Duodenal mucosa (tissue), 2 donors: ENCODE data around the gene NOL4L.

ENCODE experiments used
- H3K27ac ChIP-seq: one replicate; pipeline ENCODE4 v1.7.0; 2013; ENCODE audit warnings: low read depth, low read length
- H3K27me3 ChIP-seq, 2 donors: one replicate each; pipeline ENCODE4 v1.7.0; 2013; ENCODE audit warnings: low read length in 2 of 2, control low read depth in 1 of 2; ENCODE audit not compliant: insufficient read depth in 2 of 2, control insufficient read depth in 1 of 2
- H3K36me3 ChIP-seq, 2 donors: one replicate each; pipeline ENCODE4 v1.7.0; 2013; ENCODE audit warnings: low read length in 2 of 2, control low read depth in 1 of 2; ENCODE audit not compliant: insufficient read depth in 2 of 2, control insufficient read depth in 1 of 2
- H3K4me1 ChIP-seq, 2 donors: one replicate each; pipeline ENCODE4 v1.7.0; 2013; ENCODE audit warnings: low read length in 2 of 2, control low read depth in 1 of 2; ENCODE audit not compliant: insufficient read depth in 2 of 2, control insufficient read depth in 1 of 2
- H3K4me3 ChIP-seq, 2 donors: one replicate each; pipeline ENCODE4 v1.7.0; 2013; ENCODE audit warnings: low read length in 2 of 2, low read depth in 1 of 2
- H3K9ac ChIP-seq, 2 donors: one replicate each; pipeline ENCODE4 v1.7.0; 2013; ENCODE audit warnings: low read length in 2 of 2, low read depth in 1 of 2
- H3K9me3 ChIP-seq, 2 donors: one replicate each; pipeline ENCODE4 v1.7.0; 2013; ENCODE audit warnings: low read length in 2 of 2, control low read depth in 1 of 2; ENCODE audit not compliant: control insufficient read depth in 1 of 2

NOL4L gene

DNA sequence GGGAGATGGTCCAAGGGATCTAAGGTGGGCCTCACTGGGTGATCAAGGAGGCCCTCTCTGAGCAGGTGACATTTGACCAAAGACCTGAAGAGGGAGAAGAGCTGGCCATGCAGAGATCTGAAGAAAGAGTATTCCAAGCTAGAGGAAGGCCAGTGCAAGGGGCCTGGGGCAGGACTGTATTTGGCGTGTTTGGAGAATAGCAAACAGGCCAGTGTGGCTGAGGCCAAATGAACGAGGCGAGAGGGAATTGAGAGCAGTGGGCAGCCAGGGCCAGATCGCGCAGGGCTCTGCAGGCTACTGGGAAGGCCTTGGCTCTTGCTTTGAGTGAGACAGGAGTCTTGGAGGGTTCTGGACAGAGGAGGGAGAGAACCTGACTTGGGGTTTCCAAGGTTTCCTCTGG is 9.3 kb downstream of the NOL4L start:
- Histone ChIP-seq H3K9ac (no peak overlapping the region), H3K4me1 (peaks cover 0 to 4% of the 10 kb centered on the region in 2 donors), H3K27me3 (peaks cover 0 to 4% of the 10 kb centered on the region in 2 donors), H3K36me3 (no peaks in the 10 kb centered on the region), H3K4me3 (no peak overlapping the region), H3K27ac (no peak overlapping the region), H3K9me3 (no peaks in the 10 kb centered on the region)

DNA sequence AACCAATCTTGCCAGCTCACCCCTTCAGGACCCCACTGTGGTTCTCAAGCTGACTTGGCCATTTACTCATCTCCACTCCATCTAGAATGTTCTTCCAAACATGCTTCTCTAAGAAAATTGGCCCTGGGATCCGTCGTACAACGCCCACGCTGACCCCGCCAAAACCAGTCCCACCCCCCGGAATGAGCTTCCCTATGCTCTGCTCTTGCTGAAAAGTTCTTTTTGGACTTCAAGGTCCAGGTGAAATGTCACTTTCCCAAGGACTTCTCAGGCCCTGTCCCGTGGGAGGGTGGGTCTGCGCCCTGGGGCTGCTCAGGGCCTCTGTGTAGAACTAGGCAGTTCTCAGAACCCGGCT is 9.9 kb downstream of the NOL4L start:
- no peak overlapping the region for H3K4me3 ChIP-seq
- H3K27ac ChIP-seq: no peak overlapping the region
- peaks cover 0 to 4% of the 10 kb centered on the region in 2 donors for H3K4me1 ChIP-seq
- H3K27me3 ChIP-seq: peaks cover 0 to 4% of the 10 kb centered on the region in 2 donors
- H3K9me3 ChIP-seq: no peaks in the 10 kb centered on the region
- H3K36me3 ChIP-seq: no peaks in the 10 kb centered on the region
- no peak overlapping the region for H3K9ac ChIP-seq

DNA sequence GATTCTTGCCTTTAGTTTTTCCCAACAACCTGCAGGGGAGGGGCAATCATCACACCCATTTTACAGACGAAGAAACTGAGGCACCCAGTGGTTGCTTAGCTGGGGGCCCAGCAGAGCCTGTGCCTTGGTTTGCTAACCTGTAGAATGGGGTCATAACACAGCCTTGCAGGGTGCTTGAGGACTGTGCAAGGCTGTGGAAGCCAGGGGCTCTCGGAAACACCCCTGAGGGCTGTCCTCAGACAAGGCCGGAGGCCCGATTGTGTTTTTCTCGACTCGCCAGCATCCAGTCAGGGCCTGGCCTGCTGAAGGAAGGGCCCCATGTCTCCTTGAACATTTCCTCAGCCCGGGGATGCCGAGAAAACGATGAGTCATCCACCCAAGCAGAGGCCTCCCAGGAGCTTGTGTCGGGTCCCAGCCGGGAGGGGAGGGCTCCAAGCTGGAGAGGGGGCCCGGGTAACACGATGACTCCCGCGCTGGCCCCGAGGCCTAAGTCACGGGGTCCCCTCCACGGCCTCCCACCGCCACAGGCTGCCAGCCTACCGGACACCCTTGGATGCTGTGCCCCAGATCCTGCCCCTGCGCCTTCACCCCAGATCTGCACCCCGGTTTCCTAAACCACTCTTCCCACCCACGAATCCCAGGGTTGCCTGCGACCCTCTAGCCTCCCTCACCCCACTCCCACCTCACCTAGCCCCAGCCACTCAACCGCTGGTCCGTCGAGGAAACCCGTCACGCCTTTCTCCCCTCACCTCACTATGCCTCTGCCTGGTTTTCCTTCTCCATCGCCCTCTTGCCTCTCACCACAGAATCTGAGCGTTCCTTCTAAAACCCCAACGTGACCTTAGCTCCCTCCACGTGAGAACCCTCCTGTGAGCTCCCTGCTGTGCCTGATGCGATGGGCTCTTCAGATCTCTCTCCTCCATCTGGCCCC is 10.6 kb downstream of the NOL4L start:
- peaks cover 0 to 4% of the 10 kb centered on the region in 2 donors for H3K4me1 ChIP-seq
- H3K4me3 ChIP-seq: no peak overlapping the region
- peaks cover 0 to 4% of the 10 kb centered on the region in 2 donors for H3K27me3 ChIP-seq
- no peaks in the 10 kb centered on the region for H3K9me3 ChIP-seq
- no peak overlapping the region for H3K27ac ChIP-seq
- no peak overlapping the region for H3K9ac ChIP-seq
- no peaks in the 10 kb centered on the region for H3K36me3 ChIP-seq

DNA sequence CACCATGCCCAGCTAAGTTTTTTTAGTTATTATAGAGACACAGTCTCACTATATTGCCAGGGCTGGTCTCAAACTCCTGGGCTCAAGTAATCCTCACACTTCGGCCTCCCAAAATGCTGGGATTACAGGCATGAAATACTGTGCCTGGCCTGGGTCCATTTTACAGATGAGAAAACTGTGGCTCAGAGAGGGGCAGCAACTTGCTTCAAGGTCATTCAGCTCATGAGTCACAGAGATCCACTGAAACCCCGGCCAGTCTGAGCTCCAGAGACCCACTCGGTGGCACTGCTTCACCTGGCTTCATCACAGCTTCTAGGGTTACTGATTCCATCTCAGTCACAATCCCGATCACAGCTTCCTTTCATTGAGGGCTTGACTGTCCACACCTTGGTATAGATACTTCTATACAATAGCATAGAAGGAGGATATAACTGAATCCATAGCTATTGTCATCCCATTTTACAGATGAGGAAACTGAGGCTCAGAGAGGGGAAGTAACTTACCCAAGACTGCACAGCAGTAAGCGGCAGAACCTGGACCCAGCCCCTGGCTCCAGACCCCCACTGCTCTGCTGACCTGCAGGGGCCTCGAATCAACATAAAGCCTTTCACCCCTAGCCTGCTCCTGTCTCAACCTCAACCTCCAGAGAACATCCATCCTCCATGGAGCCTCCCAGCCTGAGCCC is 11.8 kb downstream of the NOL4L start:
- H3K36me3 ChIP-seq: no peaks in the 10 kb centered on the region
- no peaks in the 10 kb centered on the region for H3K9me3 ChIP-seq
- H3K9ac ChIP-seq: no peak overlapping the region
- no peak overlapping the region for H3K4me3 ChIP-seq
- no peak overlapping the region for H3K27ac ChIP-seq
- peaks cover 0 to 4% of the 10 kb centered on the region in 2 donors for H3K27me3 ChIP-seq
- H3K4me1 ChIP-seq: no peaks in the 10 kb centered on the region

GRCh38 chr20:32572271-32572968 is 12.7 kb downstream of the NOL4L start:
- H3K4me1 ChIP-seq: no peaks in the 10 kb centered on the region
- no peak overlapping the region for H3K27ac ChIP-seq
- H3K36me3 ChIP-seq: no peaks in the 10 kb centered on the region
- peaks cover 0 to 4% of the 10 kb centered on the region in 2 donors for H3K27me3 ChIP-seq
- no peak overlapping the region for H3K9ac ChIP-seq
- H3K9me3 ChIP-seq: no peaks in the 10 kb centered on the region
- no peak overlapping the region for H3K4me3 ChIP-seq

GRCh38 chr20:32571566-32571965 is 13.6 kb downstream of the NOL4L start:
- no peak overlapping the region for H3K9ac ChIP-seq
- H3K27ac ChIP-seq: no peak overlapping the region
- no peaks in the 10 kb centered on the region for H3K9me3 ChIP-seq
- H3K36me3 ChIP-seq: no peaks in the 10 kb centered on the region
- H3K4me1 ChIP-seq: no peaks in the 10 kb centered on the region
- H3K27me3 ChIP-seq: peaks cover 0 to 4% of the 10 kb centered on the region in 2 donors
- H3K4me3 ChIP-seq: no peak overlapping the region

- Histone ChIP-seq H3K4me1 (no peaks in the 10 kb centered on the region), H3K27ac (no peak overlapping the region), H3K36me3 (no peaks in the 10 kb centered on the region), H3K4me3 (no peak overlapping the region), H3K27me3 (peaks cover 0 to 4% of the 10 kb centered on the region in 2 donors), H3K9ac (no peak overlapping the region), H3K9me3 (no peaks in the 10 kb centered on the region)
Measured at GRCh38 chr20:32570401-32571190, 14.5 kb downstream of the NOL4L start.

DNA sequence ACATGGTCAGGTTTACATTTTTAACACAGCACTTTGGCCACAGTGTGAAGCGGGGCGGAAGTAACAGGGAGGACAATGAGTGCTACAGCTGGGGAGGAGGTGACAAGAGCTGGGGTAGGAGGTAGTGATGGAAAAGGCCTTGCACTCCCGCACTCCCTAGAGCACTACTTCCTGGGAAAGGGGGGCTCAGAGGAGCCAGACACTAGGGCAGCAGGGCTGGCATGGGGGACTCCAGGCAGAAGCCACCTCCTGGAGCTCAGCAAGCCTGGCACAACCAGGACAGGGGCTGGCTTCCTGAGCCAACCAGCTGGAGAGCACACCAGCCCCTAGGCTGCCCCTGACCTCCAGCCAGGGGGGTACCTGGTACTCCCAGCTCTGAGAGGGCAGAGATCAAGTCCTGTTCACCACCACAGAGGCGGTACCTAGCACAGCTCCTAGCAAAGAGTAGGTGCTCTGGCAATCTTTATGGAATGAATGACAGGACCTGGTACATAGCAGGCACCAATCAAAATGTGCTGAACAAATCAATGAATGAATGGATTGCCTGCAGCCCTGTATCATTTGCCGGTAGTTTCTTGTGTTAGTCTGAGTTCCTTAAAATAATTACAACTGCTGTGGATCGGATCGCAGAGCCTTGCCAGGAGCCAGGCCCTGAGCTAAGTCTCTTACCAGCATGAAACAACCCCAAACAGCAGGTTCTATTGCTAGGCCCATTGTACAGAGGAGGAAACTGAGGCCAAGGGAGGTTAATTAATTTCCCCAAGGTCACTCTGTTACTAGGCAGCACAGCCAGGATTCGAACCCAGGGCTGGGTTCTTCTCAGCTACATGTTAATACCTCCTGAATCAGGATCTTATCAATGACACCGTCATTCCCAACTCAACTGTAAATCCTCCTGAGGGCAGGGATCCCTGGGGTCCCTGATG is 15.5 kb downstream of the NOL4L start:
- Histone ChIP-seq H3K27ac (no peak overlapping the region), H3K9ac (no peak overlapping the region)

GRCh38 chr20:32569018-32569379 is 16.1 kb downstream of the NOL4L start:
- H3K27me3 ChIP-seq: peaks cover 0 to 4% of the 10 kb centered on the region in 2 donors
- no peak overlapping the region for H3K27ac ChIP-seq
- H3K36me3 ChIP-seq: no peaks in the 10 kb centered on the region

More for the DNA sequence above, 15.5 kb downstream of the NOL4L start:
- peaks cover 0 to 3% of the 10 kb centered on the region in 2 donors for H3K4me1 ChIP-seq
- H3K9me3 ChIP-seq: no peaks in the 10 kb centered on the region
- H3K4me3 ChIP-seq: no peak overlapping the region
- H3K36me3 ChIP-seq: no peaks in the 10 kb centered on the region
- H3K27me3 ChIP-seq: peaks cover 0 to 4% of the 10 kb centered on the region in 2 donors

More at GRCh38 chr20:32569018-32569379, 16.1 kb downstream of the NOL4L start:
- H3K4me1 ChIP-seq: peaks cover 0 to 3% of the 10 kb centered on the region in 2 donors
- no peak overlapping the region for H3K4me3 ChIP-seq
- H3K9me3 ChIP-seq: no peaks in the 10 kb centered on the region
- no peak overlapping the region for H3K9ac ChIP-seq
